Measurements from ENCODE around the gene GUCY2F.

The GUCY2F gene

DNA sequence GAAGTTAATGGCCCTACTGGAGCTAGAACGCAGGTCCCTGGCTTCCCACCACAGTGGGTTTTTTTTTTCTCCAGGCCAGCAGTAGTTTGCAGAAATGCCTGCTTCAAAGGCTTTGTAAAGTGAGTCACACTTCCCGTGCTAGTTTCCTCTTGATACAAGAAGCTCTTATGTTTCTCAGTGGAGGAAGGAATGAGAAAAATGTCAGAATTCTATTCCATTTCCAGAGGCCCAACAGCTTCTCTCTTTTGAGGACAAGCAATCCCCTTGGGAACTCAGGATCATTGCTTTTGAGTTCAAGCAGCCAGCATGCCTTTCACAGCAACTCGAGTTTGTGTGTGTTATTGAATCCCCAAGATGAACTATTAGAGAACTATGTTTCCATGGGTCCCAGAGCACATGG, 134.3 kb downstream of the GUCY2F start:
- no peak for TF ChIP-seq CTCF (IDR thresholded peaks at IDR 0.05; ENCODE audit: insufficient read depth, low read depth, low read length, missing control alignments)
- H3K4me3 ChIP-seq (ENCODE audit: low read length), result no peak overlapping the region
- peak; percentile 53 for DNase-seq (ENCODE audit: low read depth)

GRCh38 chrX:109346491-109346890, 135.4 kb downstream of the GUCY2F start:
- no peak for DNase-seq (ENCODE audit: low read depth)
- H3K4me3 ChIP-seq (ENCODE audit: low read length), result no peak overlapping the region

DNA sequence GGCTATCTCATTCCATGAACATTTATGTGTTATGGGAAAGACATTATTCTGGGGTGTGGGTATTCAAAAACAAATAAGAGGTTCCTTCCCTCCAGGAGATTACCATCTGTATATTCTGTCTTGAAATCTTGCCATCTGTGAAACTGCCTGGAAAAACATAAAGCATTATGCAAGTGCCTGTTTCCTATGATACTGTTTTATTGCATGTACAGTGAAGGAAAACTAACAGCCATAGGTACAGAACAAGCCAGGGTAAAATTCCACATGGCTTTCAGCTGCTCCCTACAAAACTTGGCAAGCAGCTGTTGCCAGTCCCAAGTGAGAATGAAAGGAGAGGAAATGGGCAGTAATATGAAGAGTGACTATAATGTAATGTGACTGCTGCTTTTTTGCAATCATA, 136.0 kb downstream of the GUCY2F start:
- no peak overlapping the region for H3K4me3 ChIP-seq (ENCODE audit: low read length)
- no peak for DNase-seq (ENCODE audit: low read depth)
- TF ChIP-seq CTCF (IDR thresholded peaks at IDR 0.05; ENCODE audit: insufficient read depth, low read depth, low read length, missing control alignments), result no peak

More at GRCh38 chrX:109346491-109346890, 135.4 kb downstream of the GUCY2F start:
- no peak for TF ChIP-seq CTCF (IDR thresholded peaks at IDR 0.05; ENCODE audit: insufficient read depth, low read depth, low read length, missing control alignments)

DNA sequence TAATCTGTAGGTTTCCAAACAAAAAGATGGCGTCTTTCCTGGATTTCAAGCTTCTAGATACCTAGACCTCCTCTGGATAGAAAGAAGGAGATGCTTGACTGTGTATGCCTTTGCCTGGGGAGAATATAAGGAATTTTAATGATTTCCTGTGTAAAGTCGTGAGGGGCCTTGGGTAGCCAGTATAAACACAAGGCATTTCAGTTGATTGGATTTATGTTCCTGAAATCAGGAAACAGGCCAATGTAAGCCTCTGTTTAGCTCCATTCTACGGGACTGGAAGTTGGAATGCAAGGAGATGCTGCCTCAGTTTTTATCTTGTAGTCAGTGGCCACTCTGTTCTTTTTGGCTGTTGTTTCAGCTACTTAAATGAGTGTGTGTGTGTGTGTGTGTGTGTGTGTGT, 137.2 kb downstream of the GUCY2F start:
- no peak for TF ChIP-seq CTCF (IDR thresholded peaks at IDR 0.05; ENCODE audit: insufficient read depth, low read depth, low read length, missing control alignments)
- H3K4me3 ChIP-seq (ENCODE audit: low read length), result no peak overlapping the region
- DNase-seq (ENCODE audit: low read depth), result no peak

DNA sequence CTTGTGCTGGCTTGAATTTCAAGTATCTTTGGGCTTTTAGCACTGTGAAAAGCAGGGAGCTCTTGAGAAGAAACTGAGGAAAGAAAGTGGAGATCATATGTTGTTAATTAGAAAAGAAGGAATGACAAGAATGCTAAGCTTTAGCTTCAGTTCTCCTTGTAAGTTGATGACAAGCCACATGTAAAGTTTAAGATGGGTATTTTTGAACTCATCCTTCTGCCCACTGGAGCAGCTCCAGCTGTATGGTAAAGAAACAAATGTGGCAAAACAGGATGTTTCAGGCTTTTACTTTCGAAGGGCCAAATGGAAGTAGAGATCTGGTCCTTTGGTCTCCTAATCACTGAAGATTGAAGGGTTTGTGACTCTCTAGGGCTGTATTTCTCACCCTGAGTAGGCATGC, 137.8 kb downstream of the GUCY2F start:
- no peak for TF ChIP-seq CTCF (IDR thresholded peaks at IDR 0.05; ENCODE audit: insufficient read depth, low read depth, low read length, missing control alignments)
- H3K4me3 ChIP-seq (ENCODE audit: low read length), result no peak overlapping the region
- no peak for DNase-seq (ENCODE audit: low read depth)

DNA sequence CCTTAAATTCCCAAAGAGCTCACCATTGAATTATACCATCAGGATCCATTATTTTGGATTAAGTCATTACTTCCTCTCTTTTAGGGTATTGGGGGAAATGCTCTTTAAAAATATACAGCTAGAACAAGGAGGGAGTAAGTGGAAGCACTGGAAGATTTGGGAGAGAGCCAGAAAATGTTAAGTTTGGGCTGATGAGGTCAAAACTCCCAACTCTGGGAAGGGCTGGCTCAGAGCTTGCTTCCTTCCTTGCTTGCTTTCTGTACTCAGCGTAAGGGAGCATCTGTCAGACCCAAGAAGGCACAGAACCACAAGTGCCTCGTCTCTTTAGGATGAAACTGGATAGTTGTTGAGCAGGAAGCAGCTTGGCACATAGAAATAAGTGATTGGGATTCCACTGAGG, 138.2 kb downstream of the GUCY2F start:
- H3K4me3 ChIP-seq (ENCODE audit: low read length), result no peak overlapping the region
- no peak for TF ChIP-seq CTCF (IDR thresholded peaks at IDR 0.05; ENCODE audit: insufficient read depth, low read depth, low read length, missing control alignments)
- DNase-seq (ENCODE audit: low read depth), result no peak

DNA sequence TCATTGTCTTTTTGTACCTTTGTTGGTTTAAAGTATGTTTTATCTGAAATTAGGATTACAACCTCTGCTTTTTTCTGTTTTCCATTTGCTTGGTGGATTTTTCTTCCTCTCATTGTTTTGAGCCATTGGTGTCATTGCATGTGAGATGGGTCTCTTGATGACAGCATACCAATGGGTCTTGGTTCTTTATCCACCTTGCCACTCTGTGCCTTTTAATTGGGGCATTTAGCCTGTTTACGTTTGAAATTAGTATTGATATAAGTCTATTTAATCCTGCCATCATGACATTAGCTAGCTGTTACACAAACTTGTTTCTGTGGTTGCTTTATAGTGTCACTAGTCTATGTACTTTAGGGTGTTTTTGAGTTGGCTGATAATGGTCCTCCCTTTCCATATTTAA, 145.7 kb downstream of the GUCY2F start:
- DNase-seq (ENCODE audit: low read depth), result no peak
- no peak overlapping the region for H3K4me3 ChIP-seq (ENCODE audit: low read length)
- TF ChIP-seq CTCF (IDR thresholded peaks at IDR 0.05; ENCODE audit: insufficient read depth, low read depth, low read length, missing control alignments), result no peak

Data from epithelial cell of esophagus (primary cell).